Astrocyte of the spinal cord (primary cell): ENCODE results near the gene MYCBP.

Experiments
- DNase-seq: peaks from one replicate; pipeline ENCODE4 v3.0.0; 2011; ENCODE audit warnings: low read depth, low spot score
- H3K4me3 ChIP-seq: 2 replicates; pipeline ENCODE4 v1.5.1; 2011; ENCODE audit warnings: low read depth, mild to moderate bottlenecking, low read length, moderate library complexity
- in situ Hi-C: cut with HindIII; loops from 2 replicates; pipeline ENCODE4 v1.10.0; 2017; ENCODE audit warnings: low sequenced_read_pairs
- TF ChIP-seq, protein P1 (sequence below): IDR thresholded peaks from 2 replicates; pipeline ENCODE4 v1.5.1; 2012; ENCODE audit warnings: low read depth, mild to moderate bottlenecking, low read length, inconsistent platforms

The MYCBP gene

DNA sequence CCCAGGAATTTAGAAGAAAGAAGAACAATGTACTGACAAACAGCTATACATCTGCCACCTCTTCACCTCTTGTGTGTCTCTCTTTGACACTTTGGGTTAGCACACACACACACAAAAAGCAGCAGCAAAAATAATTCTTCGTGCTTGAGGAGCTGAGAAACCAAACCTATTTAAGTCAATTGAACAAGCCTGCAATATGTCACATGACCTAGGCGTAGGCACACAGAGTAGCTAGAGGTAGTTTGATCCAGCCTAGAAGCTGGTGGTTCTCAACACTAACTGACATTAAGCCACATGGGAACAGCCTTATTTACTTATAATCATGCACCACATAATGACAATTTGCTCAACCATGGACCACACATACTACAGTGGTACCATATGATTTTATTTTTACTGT, 45.8 kb downstream of the MYCBP start:
- DNase-seq = no peak
- TF ChIP-seq, protein P1, sequence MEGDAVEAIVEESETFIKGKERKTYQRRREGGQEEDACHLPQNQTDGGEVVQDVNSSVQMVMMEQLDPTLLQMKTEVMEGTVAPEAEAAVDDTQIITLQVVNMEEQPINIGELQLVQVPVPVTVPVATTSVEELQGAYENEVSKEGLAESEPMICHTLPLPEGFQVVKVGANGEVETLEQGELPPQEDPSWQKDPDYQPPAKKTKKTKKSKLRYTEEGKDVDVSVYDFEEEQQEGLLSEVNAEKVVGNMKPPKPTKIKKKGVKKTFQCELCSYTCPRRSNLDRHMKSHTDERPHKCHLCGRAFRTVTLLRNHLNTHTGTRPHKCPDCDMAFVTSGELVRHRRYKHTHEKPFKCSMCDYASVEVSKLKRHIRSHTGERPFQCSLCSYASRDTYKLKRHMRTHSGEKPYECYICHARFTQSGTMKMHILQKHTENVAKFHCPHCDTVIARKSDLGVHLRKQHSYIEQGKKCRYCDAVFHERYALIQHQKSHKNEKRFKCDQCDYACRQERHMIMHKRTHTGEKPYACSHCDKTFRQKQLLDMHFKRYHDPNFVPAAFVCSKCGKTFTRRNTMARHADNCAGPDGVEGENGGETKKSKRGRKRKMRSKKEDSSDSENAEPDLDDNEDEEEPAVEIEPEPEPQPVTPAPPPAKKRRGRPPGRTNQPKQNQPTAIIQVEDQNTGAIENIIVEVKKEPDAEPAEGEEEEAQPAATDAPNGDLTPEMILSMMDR = no peak
- H3K4me3 ChIP-seq = no peak overlapping the region
- in situ Hi-C loops = no loop called here

DNA sequence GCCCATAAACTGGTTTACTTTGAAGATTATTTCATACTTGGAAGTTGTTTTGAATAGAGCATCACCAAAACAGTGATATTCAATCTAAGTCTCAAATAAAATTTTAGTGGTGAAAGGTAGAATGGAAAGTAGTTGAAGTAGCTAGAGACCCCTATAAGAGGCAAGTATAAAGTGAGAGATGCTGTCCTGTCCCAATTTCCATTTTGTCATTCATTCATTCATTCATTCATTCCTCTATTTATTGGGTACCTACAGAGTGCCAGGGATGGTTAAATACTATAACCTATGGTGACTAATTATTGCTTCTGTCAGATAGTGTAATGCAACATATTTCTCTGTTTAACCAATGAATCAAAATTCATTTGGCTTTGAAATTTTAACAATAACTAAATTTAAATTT, 46.3 kb downstream of the MYCBP start:
- in situ Hi-C loops = no loop called here
- no peak for DNase-seq
- no peak overlapping the region for H3K4me3 ChIP-seq
- TF ChIP-seq, protein P1 = no peak

DNA sequence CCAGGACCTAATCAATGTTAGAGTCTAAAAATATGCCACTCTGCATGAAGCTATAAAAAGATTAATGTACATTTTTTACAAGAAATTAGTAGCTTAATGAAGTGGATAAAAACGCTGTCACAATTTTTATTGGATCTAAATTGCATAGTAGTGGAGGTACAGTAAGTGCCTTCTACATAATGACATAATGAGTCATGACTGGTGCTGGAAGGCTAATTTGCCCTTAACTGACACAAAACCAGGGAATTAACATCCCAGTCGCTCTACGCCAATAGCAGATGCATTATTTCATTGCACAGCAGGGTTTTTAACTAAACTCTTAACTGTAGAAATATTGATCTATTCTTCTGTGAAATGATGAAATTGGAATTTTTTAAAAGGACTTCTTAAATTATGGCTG, 46.9 kb downstream of the MYCBP start:
- in situ Hi-C loops = no loop called here
- TF ChIP-seq, protein P1 = no peak
- no peak for DNase-seq
- no peak overlapping the region for H3K4me3 ChIP-seq

DNA sequence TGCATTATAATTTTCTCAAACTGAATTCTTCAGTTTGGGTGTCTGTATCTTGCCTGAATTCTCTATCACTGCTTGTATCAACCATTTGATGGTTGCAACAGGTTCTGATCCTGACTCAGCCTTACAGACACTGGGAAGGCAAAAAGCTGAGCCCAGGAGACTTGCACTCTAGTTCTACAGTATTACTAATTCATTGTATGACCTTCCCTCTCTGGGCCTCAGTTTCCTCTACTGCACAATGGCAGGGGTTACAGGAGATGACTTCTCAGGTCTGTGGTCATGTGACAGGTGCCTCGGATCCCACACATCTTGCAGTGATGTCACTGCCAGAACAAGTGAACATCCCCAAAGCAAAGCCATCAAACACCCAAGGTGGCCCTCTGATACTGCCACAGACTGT, 52.3 kb downstream of the MYCBP start:
- DNase-seq = no peak
- in situ Hi-C loops = no loop called here
- TF ChIP-seq, protein P1 = no peak
- no peak overlapping the region for H3K4me3 ChIP-seq

DNA sequence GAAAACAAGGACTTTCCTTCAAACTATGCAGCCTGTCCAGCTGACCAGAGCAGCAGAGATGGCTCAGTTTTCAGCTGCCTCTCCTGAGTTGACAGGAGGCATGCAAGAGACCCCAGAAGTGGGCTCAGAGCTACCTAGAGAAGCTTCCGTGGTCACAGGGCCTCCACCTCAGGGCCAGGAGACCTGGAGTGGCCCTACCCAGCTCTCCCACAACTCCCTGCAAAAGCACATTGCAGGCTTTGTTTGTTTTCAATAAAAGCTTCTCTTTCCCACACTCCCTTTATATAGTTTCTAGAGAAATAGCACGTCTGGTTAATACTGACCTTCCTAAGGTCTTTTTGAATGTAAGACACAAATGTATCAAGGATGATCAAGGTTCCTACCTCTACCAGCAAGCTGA, 53.6 kb downstream of the MYCBP start:
- TF ChIP-seq, protein P1 = no peak
- DNase-seq = no peak
- in situ Hi-C loops = no loop called here
- no peak overlapping the region for H3K4me3 ChIP-seq

DNA sequence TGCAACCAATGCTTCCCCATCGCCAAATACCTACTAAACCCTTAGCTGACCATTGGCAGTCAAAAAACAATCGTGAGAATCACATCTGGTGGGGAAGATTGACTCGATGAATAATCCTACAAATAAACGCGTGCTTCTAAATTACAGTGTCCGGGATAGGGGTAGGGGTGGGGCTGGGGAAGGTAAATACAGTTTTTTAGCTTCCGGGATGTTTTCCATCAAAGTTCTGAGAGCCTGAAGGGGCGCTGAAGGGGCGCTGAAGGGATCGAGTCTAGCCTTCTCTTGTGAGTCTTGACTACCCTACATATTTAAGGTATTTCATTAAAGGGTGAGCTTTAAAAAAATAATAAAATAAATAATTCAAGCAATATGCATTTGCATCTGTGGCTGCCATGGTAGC, 54.1 kb downstream of the MYCBP start:
- no peak overlapping the region for H3K4me3 ChIP-seq
- DNase-seq = no peak
- TF ChIP-seq, protein P1 = no peak
- in situ Hi-C loops = no loop called here
